HL-60 (cell line): ENCODE data around the gene C11orf54.

Experiments
- DNase-seq, 2 experiments: peaks; one replicate each; pipeline ENCODE4 v3.0.0-alpha.2; 2010 to 2020; ENCODE audit warnings: low read depth in 1 of 2, low spot score in 1 of 2
- H3K27ac ChIP-seq: fragments of 250-450 bp; sonication (Bioruptor Pico); replicated peaks from 2 replicates; pipeline ENCODE4 v1.5.1; 2020; ENCODE audit warnings: mild to moderate bottlenecking, moderate library complexity
- H3K27me3 ChIP-seq: fragments of 250-450 bp; sonication (Bioruptor Pico); 2 replicates; pipeline ENCODE4 v1.5.1; 2021; ENCODE audit warnings: mild to moderate bottlenecking, moderate library complexity; ENCODE audit not compliant: insufficient read depth, poor library complexity, severe bottlenecking
- H3K4me3 ChIP-seq: replicated peaks from 2 replicates; pipeline ENCODE4 v1.5.1; 2011; ENCODE audit warnings: mild to moderate bottlenecking, control low read depth, low read length; ENCODE audit not compliant: insufficient read depth
- CTCF ChIP-seq: IDR thresholded peaks from one replicate; pipeline ENCODE4 v1.5.1; 2011; ENCODE audit warnings: low read length, control low read depth, inconsistent platforms; ENCODE audit not compliant: insufficient read depth
- GABPA ChIP-seq: IDR thresholded peaks from 2 replicates; pipeline ENCODE4 v1.6.1; 2012; ENCODE audit warnings: low read depth
- POLR2AphosphoS5 ChIP-seq: IDR thresholded peaks from 2 replicates; pipeline ENCODE4 v1.6.1; 2012; ENCODE audit warnings: low read depth
- REST ChIP-seq: IDR thresholded peaks from 2 replicates; pipeline ENCODE4 v1.6.1; 2012; ENCODE audit warnings: low read depth; ENCODE audit not compliant: insufficient replicate concordance
- SPI1 ChIP-seq: IDR thresholded peaks from 2 replicates; pipeline ENCODE4 v1.6.1; 2012; ENCODE audit warnings: low read depth, mild to moderate bottlenecking, borderline replicate concordance

C11orf54 gene

GRCh38 chr11:93791493-93791892 is 50.0 kb downstream of the C11orf54 start:
- DNase-seq, result no peak
- Histone ChIP-seq H3K27ac (no peak overlapping the region), H3K4me3 (no peak overlapping the region), H3K27me3 (no peaks in the 10 kb centered on the region)
- TF ChIP-seq POLR2AphosphoS5 (0 out of 2 replicates have a peak, but pooled peaks have one; percentile 15), CTCF (no peak)

DNA sequence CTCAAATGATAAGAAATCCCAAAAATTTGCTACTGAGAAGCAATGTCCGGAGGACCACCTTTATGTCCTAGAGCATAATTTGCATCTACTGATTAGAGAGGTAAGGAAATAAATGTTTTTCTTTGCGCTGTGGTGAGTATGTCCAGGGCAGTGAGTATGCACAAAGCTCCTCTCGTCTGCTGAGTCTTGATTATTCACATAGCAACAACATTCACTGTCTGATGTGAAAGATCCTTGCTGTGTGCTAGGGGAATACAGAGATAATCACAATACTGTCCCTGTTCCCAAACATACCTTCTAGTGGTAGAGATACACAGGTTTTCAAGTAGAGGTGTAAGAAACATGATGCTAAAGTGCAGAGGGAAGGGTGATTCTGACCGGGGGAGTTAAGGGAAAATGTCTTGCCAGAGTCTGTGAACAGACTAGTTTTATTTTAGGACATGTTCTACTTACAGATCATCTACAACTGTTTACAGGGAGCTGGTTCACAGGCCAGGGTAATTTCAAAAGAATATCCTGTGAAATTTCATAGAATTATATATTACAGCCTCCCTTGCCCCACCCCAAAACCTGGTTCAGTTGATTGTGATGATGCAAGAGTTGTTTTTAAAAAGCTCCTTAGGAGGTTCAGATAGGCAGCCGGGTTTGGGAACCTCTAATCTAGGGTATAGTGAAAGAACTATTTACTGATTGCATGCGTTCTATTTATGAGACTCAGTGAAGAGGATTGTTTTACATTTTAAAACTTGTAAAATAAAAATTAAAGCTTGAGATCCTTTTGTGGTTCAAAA is 55.2 kb downstream of the C11orf54 start:
- Histone ChIP-seq H3K4me3 (no peak overlapping the region), H3K27ac (no peak overlapping the region), H3K27me3 (no peaks in the 10 kb centered on the region)
- DNase-seq, result no peak
- TF ChIP-seq REST, result no peak
- TF ChIP-seq SPI1, result no peak
- no peak for TF ChIP-seq POLR2AphosphoS5
- no peak for TF ChIP-seq GABPA
- no peak for TF ChIP-seq CTCF

GRCh38 chr11:93801366-93801765 is 59.9 kb downstream of the C11orf54 start:
- H3K27ac ChIP-seq, result no peak overlapping the region
- DNase-seq, result no peak
- TF ChIP-seq GABPA, result no peak
- TF ChIP-seq CTCF, result no peak
- TF ChIP-seq POLR2AphosphoS5, result no peak
- TF ChIP-seq REST, result no peak
- TF ChIP-seq SPI1, result no peak
- no peaks in the 10 kb centered on the region for H3K27me3 ChIP-seq
- no peak overlapping the region for H3K4me3 ChIP-seq

DNA sequence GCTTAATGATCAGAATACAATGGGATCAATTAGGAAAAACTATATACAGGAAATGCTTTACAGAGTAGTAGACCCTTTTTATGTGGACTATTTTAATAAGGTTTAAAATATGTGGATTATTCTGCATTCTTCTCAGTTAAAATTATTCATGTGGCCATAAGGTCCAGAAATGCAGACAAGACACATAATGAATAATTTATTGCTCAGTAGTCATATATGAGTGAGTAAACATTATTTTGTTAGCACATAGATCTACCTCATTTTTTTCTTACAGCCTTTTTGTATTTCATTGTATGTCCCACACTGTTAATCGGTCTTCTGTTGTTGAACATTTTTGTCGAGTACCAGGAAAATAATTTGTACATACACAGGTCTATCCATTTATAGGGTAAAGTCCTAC is 63.4 kb downstream of the C11orf54 start:
- TF ChIP-seq REST, result no peak
- no peak for TF ChIP-seq GABPA
- DNase-seq, result no peak
- no peak overlapping the region for H3K4me3 ChIP-seq
- no peak overlapping the region for H3K27ac ChIP-seq
- H3K27me3 ChIP-seq, result no peaks in the 10 kb centered on the region
